GM23338 (cell line): ENCODE measurements around the gene PFKFB2.

Source experiments
- EZH2 ChIP-seq: fragments of 200-600 bp; sonication (generic); IDR thresholded peaks from one replicate; pipeline ENCODE4 v1.8.0; 2017; ENCODE audit warnings: antibody characterized with exemption, mild to moderate bottlenecking, low read depth; ENCODE audit not compliant: unreplicated experiment
- JUNB ChIP-seq: IDR thresholded peaks from one replicate; pipeline ENCODE4 v1.6.1; 2016; ENCODE audit warnings: antibody characterized with exemption; ENCODE audit not compliant: unreplicated experiment
- POLR2AphosphoS5 ChIP-seq: IDR thresholded peaks from 2 replicates; pipeline ENCODE4 v1.6.1; 2016; ENCODE audit warnings: antibody characterized with exemption, low read depth
- TF ChIP-seq, protein P1 (sequence below), 2 experiments: fragments of 200-600 bp in 1 of 2; sonication (generic) in 1 of 2; conservative IDR thresholded peaks; 2 replicates each; pipeline versions ENCODE4 v1.5.1 to v1.6.1; 2016 to 2017; ENCODE audit warnings: antibody characterized with exemption in 2 of 2, low read depth in 2 of 2, mild to moderate bottlenecking in 2 of 2, moderate library complexity in 1 of 2
- TF ChIP-seq, protein P2 (sequence below): IDR thresholded peaks from one replicate; pipeline ENCODE4 v1.6.1; 2018; ENCODE audit warnings: antibody characterized with exemption; ENCODE audit not compliant: unreplicated experiment

DNA sequence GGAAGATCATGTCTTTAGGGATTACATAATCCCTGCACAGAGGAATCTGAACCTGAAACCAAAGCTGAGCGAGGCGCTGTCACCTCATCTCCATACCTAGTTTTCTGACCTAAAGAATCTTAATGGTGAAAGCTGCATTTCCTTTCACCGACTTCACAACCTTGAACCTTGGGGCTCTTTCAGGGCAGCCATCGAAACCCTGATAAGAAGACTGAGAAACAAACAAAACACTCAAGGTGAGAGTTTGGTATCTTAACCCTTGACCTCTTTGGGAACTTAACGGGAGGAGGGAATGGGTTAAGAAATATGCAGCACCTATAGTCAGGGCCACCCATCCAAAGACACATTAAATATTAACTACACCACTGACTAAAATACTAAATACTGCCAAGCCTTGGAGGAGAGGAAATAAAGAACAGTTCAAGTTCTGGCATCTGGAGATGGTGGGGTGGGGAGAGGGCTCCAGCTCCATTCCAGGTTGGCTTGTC is 22.5 kb upstream of the PFKFB2 start:
- TF ChIP-seq, protein P1, sequence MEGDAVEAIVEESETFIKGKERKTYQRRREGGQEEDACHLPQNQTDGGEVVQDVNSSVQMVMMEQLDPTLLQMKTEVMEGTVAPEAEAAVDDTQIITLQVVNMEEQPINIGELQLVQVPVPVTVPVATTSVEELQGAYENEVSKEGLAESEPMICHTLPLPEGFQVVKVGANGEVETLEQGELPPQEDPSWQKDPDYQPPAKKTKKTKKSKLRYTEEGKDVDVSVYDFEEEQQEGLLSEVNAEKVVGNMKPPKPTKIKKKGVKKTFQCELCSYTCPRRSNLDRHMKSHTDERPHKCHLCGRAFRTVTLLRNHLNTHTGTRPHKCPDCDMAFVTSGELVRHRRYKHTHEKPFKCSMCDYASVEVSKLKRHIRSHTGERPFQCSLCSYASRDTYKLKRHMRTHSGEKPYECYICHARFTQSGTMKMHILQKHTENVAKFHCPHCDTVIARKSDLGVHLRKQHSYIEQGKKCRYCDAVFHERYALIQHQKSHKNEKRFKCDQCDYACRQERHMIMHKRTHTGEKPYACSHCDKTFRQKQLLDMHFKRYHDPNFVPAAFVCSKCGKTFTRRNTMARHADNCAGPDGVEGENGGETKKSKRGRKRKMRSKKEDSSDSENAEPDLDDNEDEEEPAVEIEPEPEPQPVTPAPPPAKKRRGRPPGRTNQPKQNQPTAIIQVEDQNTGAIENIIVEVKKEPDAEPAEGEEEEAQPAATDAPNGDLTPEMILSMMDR (conservative IDR thresholded peaks at IDR 0.05; ENCODE audit: low read depth in 2 of 2), result no peak
- TF ChIP-seq POLR2AphosphoS5 (no peak), EZH2 (no peak), JUNB (no peak)
- TF ChIP-seq, protein P2, sequence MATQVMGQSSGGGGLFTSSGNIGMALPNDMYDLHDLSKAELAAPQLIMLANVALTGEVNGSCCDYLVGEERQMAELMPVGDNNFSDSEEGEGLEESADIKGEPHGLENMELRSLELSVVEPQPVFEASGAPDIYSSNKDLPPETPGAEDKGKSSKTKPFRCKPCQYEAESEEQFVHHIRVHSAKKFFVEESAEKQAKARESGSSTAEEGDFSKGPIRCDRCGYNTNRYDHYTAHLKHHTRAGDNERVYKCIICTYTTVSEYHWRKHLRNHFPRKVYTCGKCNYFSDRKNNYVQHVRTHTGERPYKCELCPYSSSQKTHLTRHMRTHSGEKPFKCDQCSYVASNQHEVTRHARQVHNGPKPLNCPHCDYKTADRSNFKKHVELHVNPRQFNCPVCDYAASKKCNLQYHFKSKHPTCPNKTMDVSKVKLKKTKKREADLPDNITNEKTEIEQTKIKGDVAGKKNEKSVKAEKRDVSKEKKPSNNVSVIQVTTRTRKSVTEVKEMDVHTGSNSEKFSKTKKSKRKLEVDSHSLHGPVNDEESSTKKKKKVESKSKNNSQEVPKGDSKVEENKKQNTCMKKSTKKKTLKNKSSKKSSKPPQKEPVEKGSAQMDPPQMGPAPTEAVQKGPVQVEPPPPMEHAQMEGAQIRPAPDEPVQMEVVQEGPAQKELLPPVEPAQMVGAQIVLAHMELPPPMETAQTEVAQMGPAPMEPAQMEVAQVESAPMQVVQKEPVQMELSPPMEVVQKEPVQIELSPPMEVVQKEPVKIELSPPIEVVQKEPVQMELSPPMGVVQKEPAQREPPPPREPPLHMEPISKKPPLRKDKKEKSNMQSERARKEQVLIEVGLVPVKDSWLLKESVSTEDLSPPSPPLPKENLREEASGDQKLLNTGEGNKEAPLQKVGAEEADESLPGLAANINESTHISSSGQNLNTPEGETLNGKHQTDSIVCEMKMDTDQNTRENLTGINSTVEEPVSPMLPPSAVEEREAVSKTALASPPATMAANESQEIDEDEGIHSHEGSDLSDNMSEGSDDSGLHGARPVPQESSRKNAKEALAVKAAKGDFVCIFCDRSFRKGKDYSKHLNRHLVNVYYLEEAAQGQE, result no peak
